GM19395 (cell line): ENCODE data around the gene OSMR.

Experiments
- ATAC-seq: cut with Tn5 transposase; IDR thresholded peaks from one replicate; pipeline ENCODE4 v1.9.1; 2021; ENCODE audit warnings: mild to moderate bottlenecking, moderate library complexity; ENCODE audit not compliant: unreplicated experiment

OSMR gene

DNA sequence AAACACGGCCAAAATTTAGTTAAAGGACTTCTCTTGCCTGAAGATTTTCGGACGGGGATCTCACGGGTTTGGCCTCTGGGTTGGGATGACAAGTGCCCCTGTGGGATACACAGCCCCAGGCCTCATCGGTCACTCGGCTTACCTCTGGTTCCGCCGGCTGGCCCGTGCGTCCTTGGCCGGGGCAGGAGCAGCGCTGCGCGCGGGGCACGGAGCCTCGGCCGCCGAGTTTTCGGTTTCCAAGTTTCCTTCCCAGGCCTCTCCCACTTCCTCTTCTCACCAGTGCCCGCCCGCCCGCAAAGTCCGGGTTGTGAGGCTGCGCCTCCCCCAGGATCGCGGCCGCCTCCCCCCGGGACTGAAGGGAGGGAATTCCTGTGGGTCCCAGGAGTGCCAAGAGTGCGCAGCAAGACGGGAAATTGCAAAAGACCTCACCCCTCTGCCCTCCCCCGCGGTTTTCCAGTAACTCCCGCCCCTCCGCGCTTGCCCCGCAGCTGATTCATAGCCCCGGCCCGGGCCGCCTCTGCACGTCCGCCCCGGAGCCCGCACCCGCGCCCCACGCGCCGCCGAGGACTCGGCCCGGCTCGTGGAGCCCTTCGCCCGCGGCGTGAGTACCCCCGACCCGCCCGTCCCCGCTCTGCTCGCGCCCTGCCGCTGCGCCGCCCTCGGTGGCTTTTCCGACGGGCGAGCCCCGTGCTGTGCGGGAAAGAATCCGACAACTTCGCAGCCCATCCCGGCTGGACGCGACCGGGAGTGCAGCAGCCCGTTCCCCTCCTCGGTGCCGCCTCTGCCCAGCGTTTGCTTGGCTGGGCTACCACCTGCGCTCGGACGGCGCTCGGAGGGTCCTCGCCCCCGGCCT lies at the start of gene OSMR:
Gene OSMR (plus strand): TSS at position 487 of the 853 bp plus-strand sequence. CDS start 23,033 bp downstream, outside the sequence.
- no peak for ATAC-seq

DNA sequence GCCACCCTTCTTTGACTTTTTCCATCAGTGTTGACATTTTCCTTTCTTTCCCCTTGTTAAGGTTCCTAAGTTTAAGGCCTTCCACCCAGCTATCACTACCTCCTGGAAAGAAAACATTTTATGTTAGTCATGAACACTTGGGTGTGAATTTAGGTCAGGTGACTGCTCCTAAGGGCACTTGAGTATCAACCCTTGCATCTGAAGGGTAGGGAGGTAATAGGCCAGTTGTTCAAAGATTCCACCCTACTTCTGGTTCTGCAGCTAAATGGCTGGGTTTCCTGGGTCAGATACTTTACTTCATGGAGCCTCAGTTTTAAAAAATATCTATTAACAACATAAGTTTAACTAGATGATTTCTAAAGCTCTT lies 49.1 kb upstream of the OSMR start:
- no peak for ATAC-seq

DNA sequence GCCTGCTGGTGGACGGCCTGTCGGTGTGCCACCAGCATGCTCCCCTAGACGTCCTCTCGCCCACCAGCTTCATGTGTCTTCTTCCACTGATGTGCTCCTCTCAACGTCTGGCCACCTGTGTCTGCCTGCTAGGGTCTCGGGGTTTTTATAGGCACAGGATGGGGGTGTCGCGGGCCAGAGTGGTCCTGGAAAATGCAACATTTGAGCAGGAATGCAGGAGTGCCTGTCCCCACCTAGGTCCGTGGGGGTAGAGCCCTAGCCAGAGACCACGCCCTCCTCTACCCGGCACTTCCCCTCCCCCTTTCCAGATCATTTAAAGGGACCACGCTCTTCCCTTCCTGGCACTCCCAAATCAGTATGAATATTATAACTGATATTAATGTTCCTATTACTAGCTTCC lies 48.0 kb upstream of the OSMR start:
- ATAC-seq: no peak

DNA sequence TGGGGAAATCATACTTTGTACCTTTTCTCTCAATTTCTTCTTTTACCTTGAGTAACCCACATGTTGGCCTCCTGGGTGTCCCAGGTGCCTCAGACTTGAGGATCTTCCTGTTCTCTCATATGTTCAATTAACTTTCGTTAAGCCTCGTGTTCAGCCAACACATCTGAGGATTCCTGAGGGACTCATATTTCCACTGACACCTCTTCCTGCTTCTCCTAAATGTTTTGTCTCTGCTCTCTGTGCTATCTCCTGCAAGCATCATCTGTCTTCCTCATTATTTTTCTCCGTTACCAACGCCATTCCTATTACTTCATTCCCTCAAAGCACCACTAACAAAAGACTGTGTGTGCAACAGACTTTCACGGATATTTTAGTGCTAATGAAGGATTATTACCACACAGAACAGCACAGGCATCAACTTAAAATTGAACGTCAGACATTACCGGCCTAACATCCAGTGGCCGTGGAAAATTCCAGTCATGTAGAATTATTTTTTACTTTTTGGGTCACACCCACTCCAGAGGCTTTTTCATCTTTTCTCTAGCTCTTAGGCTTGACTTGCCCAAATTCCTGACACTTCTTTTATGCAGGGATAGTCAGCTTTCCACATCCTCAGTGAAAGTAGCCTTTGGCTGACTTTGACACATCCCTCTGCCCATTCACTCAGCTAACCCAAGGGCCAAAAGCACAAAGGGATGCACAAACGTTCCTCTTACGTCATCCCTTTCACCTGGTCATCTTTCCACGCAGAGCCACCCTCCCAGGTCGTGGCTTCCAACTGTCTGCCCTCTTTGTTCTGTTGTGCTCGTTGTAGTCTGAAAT lies 46.0 kb upstream of the OSMR start:
- no peak for ATAC-seq

DNA sequence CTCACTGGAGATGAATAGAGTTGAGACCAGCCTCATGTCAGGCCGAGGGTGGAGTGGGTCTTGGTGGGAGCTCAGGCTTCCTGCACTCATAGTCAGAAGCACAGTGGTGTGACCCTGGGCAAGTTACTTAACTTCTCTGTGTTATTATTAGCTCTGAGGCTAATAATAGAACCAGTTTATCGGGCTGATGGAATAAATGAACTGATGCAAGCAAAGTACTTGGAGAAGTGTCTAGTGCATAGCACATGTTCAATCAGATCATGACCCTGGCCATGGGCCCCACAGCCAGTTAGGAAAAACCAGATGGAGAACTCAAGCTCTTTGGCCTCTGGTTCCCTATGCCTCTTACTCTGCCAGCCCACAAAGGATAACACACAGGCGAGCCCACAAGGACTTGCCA lies 45.3 kb upstream of the OSMR start:
- ATAC-seq: no peak

DNA sequence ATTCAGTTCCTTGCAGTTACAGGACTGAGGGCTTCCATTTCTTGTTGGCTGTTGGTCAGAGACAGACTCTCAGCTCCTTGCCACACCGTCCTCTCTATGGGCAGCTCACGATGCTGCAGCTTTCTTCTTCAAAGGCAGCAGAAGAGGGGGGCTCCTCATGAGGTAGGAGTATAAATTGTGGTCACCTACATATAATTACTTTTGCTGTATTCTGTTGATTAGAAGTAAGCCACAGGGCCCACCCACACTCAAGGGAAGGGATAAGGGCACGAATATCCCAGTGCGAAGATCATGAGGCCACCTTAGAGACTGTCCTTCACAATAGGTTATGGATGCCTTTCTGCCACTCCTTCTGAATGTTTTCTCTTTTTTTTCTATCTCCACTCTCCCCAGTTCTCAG lies 43.7 kb upstream of the OSMR start:
- ATAC-seq: no peak

DNA sequence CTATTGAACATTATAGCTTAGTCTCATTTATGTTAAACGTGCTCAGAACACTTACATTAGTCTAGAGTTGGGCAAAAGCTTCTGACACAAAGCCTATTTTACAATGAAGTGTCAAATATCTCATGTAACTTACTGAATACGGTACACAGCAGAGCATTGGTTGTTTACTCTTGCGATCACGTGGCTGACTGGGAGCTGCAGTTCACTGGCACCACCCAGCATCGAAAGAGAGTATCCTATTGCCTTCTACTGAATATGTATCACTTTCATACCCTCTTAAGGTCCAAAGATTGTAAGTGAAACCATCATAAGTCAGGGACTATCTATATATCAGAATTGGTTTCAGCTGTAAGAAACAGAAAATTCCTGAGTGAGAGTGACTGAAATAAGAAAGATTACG lies 42.6 kb upstream of the OSMR start:
- ATAC-seq: no peak

DNA sequence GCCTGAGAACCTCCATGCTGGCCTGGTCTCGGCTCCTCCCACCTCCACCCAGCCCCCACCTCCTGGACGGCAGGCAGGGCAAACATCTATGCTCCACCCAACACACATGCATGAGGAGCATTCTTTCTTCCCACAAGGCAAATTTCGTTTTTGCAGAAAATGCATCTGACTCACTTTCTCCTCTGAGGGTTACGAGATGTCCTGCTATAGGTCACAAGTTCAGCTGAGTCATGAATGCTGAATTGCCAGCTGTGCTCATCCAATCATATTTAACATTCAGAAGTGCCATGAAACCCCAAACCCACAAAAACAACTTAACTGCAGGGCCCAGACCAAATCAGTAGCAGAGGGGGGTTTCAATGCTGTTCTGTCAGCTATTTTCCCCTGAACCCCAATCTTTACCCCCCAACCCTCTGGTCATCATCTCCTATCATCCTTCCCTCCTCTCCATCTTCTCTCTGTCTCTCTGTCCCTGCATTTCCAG lies 39.0 kb upstream of the OSMR start:
- no peak for ATAC-seq

DNA sequence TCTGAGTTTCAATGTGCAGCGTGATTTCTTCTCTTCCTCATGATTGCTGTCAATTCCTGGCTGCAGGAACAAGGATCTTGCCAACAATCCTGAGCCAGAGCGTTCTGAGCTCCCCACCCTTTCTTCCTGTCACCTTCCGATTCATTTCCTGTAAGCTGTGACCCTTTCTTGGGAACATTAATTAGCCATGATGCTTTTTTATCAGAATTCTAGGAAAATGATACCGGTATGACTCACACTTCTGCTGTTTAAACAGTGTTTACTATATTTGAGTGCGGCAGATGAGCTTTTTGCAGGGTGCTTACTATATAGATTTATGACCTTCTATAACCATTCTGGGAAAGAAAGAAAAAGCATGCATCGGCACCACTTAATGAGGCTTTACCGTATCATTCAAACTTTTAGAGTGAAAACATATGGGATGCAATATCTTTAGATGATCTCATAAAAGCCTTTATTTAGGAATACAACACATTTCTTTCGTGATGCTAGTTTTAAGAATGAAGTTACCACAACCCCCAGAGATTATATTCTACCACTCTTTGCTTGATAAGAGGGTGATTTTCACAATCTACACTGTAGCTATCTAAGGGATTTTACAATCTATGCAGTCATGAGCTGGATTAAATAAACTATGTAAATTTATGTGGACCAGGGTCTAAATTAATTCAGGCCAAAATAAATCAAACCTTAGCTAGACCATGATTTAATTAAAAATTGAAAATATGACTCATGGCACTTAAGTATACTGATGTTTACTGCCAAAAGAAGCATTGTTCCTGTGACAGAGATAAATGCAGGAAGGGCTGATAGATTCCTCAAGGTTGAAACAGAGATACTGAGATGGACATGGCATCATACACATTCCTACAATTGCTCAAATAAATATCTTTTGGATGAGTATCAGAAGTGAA lies 38.0 kb upstream of the OSMR start:
- ATAC-seq: no peak

DNA sequence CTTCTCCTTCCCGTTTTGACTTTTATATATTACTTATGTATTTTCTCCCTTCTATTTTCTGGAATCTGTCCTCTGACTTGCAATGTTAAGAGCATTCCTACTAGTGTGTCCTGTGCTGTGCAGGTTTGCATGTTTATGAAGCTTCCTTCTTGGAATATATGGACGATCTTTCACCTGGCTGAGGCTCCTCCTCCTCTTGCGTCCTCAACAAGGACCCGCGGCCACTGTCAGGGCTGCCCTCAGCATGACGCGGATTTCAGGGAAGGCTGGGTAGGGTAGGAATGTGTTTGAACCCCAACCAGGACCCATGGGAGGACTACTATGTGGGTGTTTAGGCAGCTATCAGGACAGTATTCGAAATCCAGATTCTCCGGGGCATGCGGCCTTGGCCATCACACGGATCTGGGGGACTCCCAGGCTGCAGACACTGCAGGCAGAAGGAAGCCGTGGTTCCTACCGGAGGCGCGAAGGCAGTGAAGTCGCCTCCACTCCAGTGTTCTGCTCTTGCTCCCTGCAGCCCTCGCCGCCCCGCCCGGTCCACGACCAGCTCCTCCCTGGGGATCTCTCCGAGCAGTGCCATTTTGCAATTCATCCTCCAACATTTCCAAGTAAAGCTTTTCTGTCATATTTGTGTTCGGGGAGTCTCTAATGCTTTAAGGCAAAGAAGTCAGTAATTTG lies 37.0 kb upstream of the OSMR start:
- no peak for ATAC-seq

DNA sequence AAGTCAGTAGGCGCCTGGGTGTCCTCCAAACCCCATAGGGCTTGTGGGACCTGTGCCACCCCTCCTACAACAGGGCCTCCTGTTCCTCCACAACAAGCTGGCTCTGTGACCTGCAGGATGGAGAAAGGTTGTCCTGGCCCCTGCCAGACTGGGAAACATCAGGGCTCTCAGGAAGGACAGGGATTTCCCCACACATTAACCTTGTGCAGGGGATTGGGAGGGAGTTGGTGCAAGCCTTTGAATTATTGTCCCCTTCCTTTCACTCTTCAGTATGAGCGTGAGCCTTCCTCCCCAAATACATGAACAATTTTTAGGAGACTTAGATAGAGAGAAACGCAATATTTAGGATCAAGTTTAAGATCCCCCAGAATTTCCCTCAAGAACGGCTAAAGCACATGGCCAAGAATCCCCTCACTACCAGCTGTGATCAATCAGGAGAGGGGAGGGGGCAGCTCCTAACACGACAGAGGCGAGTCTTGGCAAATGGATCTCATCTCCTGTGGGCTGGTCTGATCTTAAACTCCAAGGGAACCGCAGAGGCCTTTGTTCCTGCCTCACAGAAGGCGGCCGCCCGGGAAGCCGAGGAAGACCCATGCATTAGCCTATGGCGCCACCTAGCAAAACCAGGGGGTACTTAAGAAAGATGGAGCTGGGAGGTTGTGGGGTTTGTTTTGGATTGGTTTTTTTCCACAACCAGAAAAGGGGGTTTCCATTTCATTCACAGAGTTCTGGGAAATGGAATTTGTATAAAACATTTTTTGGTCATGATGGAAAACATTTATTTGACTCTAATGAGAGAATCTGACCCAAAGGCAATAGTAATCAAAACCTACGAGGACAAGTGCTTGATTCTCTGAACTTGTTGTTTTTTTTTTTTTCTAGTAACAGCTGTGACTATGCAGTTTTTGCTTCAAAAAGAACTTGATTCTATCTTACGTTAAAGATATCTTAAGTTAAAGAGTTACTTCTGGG lies 36.1 kb upstream of the OSMR start:
- ATAC-seq: peak; percentile 78

DNA sequence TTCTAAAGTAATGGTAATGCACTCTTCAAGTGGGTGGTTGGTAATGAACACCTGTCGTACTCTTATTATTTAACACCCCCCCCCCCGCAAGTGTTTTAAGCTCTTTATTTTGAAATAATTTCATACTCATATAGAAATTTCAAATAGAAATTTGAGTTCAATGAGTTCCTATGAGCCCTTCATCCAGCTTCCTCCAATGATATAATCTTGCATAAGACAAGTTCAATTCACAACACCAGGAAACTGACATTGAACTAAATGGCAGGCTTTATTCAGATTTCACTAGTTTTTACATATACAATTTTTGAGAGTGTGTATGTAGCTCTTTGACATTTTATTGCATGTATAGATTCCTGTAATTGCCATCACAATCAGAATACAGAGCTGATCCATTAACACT lies 30.9 kb upstream of the OSMR start:
- no peak for ATAC-seq

DNA sequence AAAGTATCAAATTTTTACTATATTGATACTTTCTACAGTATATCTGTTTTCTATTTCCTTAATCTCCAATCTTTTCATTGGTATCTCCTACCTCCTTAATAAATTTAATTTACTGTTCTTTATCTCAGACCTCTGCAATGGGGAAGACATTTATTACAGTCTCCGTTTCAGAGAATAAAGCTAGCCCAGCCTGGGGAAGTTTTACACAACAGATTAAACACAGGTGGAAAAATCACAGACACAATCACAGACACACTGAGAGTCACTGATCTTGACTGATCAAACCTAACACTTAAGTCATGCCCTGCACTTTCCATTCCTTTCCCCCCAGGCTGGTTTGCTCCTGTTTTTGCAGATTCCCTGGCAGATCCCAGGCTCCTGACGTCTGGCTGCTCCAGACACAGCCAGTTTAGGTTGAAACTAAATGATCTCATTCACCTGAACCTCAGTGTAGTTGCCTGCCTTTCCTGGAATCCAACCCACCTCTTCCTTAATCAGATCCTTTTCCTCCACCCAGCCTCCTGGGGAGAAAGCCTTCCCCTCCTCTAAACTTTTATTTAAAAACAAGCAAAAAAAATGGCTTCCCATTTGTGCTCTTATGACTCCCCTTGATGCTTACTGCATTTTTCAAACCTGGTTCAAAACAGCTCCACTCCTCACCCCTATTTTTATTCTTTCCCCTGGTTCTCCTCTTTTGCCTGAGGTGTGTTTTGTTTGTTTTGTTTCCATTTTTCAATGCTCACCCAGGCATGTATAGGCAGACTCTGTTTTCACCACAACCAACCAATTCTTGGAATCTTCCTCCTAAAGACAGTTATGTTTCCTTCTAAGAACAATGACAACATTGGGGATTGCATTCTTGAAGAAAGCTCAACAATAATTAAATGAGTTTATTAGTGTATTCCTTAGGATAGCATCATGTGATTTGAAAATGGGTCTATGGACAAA lies 29.5 kb upstream of the OSMR start:
- no peak for ATAC-seq

DNA sequence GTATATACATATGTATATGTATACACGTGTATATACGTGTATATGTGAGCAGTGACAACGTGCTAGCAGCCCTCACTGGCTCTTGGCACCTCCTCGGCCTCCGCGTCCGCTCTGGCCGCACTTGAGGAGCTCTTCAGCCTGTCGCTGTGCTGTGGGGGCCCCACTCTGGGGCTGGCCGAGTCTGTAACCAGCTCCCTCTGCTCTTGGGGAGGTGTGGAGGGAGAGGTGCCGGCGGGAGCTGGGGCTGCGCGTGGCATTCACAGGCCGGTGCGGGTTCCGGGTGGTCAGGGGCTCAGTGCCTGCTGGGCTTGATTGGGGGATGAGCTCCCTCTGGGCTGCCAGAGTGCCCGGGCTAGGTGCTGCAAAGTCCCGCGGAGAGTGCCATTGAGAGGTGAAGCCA lies 24.1 kb upstream of the OSMR start:
- ATAC-seq: no peak

DNA sequence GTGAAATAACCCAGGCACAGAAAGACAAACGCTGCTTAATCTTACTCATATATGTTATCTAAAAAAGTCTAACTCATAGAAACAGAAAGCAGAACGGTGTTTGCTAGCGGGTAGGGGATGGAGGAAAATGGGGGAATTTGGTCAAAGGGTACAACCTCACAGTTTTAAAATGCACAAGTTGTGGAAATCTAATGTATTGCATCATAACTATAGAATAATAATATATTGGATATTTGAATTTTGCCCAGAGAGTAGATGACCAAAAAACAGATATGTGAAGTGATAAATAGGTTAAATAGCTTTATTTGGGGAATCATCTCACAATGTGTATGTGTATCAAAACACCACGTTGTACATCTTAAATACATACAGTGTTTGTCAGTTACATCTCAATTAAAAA lies 22.3 kb upstream of the OSMR start:
- no peak for ATAC-seq

DNA sequence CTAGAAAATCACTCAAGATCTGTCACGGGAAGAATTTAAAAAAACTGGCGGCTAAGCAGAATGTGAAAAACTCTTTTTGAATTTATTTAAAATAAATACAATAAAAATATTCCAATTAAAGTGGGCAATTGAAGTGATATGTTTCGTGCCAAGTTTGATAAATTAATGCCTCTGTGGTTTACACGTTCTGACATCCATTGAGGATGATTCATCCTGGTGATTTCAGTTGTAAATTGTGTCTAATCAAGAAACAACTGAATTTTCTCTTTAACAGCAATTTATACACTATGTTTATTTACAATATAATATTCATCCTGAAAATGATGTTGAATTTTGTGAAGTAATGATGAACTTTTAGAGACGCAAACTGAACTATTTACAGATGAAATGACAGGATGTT lies 21.0 kb upstream of the OSMR start:
- ATAC-seq: no peak

DNA sequence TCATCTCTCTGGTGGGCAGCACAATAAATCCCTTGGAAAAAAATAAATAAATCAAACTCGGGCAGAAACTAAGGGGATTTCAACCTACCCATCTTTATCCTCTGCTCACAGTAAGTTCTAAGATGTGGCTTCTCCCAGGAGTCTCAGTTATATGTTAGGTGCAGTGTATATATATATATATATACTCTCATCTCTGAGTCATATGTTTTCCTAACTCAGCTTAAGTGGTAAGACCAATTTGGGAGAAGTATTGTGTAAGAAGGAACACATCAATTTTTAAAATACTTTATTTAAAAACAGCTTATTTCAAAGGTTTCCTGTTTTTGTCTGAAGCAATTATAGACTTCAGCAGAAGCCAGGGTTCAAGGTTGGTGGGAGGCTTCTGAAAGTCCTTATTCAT lies 20.3 kb upstream of the OSMR start:
- ATAC-seq: no peak

DNA sequence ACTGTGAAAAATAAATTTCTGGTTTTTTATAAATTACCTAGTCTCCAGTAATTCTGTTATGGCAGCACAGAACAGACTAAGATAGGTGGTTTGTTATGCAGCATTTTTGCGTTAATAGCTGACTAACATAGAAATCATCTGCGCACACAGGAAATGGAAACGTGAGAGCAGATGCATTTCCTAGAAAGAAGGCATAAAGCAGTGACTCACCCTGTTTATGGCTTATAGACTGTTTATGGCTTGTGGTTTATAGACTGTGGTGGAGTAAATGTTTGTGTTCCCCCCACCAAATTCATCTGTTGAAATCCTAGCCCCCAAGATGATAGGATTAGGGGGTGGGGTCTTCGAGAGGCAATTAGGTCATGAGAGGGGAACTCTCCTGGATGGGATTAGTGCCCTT lies 18.3 kb upstream of the OSMR start:
- ATAC-seq: no peak
